ENCODE results near the gene CFDP1.
"Not testable (repeated sequence)": the region's sequence is repeated elsewhere in the genome, so short reads cannot be mapped to it uniquely, and the experiment has no call there.

- TF ChIP-seq CTCF, POLR2AphosphoS5 (IDR thresholded peaks at IDR 0.05): not testable (repeated sequence)
Observed at GRCh38 chr16:75426524-75426923, 6.8 kb downstream of the CFDP1 start.
